Pulmonary artery endothelial cell (primary cell): Measurements from ENCODE around the gene USH1C. TPM values are rescaled to one million over a fixed set of nuclear protein-coding genes. Genes with fewer than 3 reads are reported as not detected.

Experiments used
- DNase-seq: peaks from one replicate; pipeline ENCODE4 v3.0.0-alpha.2; 2011; ENCODE audit warnings: low read depth, low spot score
- total RNA-seq: library from RNA; depleted of rRNA; stranded (reverse); fragments of >200 nt; gene quantifications from 2 replicates; pipeline ENCODE4 v1.2.3, GENCODE V29; 2014

USH1C gene
- total RNA-seq, 1 donor from 2014 or later, result not detected

DNA sequence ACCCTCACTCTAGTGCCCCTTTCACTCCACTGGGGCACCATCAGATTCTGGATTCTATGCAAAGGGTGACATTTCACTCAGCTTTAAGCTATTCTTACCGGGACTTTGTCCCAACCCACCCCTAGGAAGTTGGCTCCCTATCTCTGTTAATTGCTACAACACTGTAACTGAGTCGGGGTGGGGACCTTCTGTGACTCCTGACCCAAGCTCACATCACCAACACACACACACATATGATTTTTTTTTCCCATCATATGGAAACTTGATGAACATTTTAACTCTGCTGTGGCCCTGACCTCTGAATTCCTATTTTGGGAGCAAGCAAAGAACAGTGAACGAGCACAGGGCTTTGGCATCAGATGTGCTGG lies 16.6 kb downstream of the USH1C start:
- no peak for DNase-seq

DNA sequence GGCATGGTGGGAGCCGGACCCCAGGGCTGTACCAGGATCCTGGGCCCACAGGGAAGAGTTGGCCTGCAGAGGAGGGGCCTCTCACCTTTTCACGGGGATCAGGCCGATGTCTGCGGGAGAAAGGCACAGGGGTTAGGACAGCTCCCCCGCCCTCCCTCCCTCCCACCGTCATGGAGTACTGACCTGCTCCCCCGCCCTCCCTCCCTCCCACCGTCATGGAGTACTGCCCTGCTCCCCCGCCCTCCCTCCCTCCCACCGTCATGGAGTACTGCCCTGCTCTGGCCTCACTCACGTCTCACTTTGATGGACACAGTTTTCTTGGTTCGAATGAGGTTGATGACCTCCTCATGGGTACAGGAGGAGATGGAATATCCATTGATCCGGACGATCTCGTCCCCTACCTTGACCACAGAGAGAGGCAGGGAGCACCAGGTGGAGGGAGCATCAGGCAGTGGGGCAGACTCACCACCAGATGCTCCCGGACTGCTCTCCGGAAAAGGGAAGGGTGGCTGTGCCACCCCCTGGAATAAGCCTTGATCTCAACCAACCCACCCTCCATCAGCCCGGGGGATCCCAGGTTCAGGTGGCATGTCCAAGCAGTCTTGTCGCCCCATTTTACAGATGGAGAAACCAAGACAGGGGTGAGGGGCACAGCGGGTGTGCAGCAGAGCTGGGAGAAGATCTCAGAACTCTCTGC lies 17.1 kb downstream of the USH1C start:
- no peak for DNase-seq

DNA sequence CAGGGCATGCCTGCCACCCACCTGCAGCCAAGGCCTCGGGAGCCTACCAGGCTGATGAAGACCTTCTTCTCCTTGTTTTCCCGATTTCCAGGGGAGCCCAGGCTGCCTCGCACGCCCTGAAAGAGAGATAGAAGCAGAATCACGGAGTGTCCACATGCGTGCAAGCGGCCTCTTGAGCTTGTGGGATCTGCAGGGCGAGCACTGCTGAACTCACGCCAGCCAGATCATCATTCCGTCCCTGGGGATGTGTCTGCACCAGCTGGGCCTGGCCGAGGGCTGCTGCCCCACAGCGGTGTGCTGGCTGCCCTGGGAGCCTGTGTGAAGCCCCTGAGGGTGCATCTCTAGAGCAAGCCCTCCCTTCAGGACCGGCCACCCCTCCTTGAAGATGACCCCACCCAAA lies 17.9 kb downstream of the USH1C start:
- DNase-seq, result no peak

DNA sequence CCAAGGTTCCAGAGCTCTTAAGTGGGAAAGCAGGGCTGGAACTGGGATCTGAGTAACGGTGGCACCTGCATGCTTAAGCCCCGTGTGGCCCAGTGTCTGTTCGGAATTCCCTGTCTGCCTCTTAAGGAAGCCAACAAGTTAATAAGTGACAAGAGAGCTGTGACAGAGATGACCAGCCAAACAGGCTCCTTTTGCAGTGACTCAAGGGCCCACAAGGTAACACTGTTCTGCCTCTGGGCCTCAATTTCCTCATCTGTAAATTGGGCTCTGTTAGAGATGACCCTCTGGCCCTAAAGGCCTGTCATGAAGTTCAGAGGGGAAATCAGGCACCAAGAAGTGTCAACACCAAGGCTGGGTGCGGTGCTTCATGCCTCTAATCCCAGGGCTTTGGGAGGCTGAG lies 18.6 kb downstream of the USH1C start:
- no peak for DNase-seq

DNA sequence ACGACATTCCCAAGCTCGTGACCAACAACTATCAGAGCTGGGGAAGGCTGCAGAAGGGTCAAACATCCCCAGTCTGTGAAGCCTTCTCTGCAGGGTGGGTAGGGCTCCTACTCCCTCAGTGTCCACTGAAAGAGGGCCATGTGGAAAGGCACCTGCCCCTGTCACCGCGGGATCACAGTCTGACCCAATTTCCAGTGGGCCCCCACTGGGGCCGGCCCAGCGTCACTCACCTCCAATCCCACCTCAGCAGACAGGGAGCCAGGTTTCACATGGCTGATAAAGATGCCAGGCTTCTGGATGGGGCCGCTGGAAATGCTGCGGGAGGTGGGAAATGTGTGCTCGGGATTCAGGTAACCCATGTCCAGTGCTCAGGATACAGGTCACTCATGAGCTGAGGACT lies 20.0 kb downstream of the USH1C start:
- DNase-seq, result no peak

DNA sequence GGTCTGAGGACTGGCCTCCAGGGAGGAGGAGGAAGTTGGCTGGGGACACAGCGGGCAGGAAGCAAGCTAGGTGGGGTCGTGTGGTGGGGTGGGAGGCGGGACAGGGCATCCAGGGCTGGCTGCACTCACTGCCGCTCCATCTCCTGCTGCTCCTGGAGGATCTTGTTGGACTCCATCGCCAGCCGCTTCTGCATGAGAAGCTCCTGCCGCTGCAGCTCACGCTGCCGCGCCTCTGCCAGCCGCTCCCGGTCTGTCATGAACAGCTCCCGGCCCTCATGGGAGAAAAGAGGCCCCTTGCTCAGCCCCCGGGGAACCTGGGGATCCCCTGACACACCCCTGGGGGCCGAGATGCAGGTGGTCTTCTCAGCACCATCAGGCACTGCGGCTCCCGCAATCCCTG lies 21.6 kb downstream of the USH1C start:
- no peak for DNase-seq

DNA sequence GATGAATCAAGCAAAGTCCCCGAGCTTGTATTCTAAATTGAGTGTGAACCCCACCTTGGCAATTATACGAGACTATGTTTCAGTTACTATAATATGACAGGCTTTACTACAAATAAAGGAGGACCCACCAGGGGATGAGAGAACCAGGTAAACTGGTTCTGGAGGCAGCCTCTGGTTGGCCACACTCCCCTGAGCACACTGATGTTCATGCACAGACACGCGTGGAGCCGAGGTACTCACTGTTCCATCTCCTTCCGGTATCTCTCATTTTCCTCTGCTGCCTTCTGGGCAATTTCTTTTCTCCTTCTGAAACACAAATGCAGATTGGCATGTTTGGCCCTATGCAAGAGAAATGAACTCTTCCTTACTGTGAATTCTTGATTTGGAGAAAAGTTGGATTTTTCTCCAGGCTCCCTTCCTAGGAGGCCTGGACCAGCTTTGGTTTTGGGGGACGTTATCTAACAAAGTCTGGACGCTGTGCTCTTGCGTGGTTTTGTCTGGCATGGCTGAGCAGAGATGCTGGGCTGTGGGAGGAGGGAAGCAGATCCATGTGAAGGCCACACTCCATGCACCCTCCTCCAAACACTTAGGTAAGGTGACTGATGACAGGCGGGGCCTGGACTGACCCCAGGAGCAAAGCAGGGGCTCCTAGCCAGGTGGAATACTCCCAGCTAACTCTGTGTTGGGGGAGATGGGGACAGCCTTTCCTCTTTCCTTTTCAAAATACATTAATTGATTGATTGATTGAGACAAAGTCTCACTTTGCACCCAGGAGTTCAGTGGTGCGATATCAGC lies 22.9 kb downstream of the USH1C start:
- DNase-seq, result no peak

DNA sequence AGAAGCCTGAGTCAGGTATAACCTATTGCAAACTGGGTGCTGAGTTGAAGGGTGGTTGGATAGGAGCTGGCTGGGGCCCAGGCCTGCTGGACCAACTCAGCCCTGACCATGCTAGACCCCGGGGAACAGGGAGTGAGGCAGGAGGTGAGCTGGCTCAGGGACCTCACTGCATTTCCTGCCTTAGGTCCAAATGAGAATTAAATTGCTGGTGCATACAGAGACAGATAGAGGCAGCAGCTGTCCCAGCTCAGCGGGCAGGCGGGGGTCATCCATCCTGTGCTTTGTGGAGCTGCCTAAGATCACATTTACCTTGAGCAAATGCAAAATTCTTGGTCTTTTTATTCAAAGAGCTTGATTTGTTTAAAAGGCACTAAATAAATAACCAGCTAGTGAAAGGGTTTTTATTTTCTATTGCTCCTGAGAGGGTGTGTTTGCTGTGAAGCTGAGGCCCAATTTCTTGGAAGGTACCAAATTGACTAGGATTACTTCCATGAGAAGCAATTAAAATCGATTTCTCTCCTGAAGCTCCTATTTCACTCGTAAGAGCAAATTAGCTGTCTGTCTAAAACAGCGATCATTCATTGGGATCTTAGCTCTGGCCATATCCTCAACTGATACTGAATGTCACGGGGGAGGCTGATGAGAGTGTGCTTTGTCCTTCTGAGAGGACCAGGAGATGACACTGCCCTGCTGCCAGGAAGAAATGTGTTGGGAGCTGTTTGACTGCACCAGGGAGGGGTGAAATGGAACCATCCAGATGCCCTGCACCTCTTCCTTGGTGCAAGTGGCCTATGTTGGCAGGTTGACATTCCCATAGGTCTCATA lies 24.9 kb downstream of the USH1C start:
- no peak for DNase-seq

DNA sequence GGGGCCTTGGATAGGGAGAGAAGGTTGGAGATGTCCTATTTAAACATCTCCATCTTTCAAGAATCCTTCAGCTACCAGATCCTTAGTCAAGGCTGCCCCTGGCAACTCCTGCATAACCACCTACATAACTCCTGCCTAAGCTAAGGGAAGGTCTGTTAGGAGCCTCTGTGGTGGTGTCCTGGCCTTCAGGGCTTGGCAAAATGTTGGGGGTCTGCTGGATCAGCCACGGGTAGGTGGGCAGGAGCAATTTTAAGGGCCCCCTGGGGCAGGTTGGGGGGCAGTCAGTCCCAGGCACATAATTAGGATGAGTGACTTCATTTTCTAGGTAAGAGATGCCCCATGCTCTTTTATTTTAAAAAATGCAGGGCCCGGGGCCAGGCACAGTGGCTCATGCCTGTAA lies 25.9 kb downstream of the USH1C start:
- no peak for DNase-seq

DNA sequence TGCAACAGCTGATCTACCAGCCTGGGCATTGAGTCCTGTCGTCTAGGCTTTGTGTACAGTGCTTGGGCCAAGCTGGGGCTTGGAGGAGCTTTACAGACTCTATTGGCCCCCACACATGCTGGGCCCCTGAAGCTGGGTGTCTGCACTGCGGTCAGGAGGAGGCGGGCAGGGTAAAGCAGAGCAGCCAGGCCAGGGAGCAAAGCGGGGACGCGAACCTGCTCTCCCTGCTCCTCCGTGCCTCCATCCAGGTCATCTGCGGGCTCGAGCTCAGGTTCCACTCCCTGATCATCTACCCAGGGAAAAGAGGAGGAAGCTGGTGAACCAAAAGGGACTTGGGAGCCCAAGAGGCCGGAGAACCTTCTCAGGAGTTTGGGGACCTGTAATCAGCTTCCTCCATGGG lies 27.0 kb downstream of the USH1C start:
- DNase-seq, result no peak

DNA sequence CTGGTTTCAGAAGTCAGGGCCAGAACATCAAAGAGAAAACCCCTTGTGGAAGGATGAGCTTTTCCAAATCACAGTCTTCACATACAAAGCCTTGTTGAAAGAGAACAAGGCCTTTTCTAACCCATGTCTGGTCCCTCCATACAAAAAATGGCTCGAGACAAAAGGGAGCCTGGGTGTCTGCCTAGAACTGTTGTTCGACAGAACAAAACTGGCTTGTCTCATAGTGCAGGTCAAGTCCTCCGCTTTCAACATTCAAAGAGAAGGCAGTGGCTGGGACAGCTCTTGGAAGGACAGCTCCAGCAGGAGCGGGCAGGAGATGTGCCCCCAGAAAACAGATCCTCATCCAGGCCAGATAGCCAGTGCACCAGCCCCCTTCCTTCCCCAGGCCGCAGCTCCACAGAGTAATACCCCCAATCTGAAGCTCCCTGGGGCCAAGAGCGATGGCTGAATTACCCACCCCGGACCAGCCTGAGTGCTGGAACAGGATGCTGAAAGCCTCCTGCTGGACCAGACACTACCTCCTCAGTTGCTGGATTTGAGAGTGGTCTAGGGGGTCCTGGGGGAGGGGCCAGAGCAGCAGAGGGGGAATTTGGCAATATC lies 27.6 kb downstream of the USH1C start:
- DNase-seq, result no peak

DNA sequence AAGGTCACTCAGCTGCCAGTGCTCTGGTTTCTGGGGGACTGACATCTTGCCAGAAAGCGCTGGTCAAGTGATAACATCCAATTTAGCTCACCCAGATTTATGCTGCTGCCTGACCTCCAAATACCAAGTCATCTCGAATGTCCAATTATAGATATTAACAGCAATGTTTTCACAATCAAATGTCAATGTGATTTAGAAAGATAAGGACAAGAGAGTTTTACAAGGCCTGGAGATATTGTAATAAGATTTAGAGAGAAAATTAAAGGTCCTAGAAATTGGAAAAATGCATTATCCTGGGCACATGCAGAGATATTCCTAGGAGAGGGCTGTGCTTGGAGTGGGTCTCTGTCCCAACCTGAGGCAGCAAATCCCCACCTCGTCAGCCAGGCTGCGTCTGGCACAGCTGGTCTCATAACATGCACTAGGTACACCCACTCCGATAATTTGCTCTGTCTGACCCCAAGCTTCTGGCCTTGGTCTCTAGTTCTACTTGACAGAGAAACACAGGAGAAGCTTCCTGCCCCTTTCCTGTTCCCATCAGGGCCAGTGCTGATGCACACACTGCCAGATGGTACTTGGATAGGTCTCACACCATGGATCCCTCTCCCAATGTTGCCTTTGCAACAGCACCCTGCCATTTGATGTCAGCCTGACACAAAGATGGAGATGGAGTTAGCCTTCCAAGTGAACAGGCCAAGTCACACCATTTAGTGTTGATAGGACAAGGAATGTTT lies 28.6 kb downstream of the USH1C start:
- DNase-seq, result no peak

DNA sequence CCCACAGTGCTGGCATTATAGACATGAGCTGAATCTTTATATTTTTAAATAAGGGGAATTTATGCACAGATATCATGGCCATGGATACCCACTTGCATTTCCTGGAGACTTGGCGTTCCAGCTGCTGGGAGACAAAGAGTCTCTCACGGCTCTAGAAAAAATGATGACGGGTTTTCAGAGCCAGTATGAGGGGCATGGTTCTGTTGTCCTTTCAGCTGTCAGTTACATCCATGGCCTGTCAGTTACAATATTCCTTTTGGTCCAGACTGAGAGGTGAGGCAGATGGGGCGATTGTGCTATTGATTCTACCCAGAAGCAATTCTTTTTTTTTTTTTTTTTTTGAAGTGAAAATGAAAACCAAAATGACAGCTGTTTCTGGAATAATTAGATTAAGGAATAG lies 29.7 kb downstream of the USH1C start:
- DNase-seq, result no peak

DNA sequence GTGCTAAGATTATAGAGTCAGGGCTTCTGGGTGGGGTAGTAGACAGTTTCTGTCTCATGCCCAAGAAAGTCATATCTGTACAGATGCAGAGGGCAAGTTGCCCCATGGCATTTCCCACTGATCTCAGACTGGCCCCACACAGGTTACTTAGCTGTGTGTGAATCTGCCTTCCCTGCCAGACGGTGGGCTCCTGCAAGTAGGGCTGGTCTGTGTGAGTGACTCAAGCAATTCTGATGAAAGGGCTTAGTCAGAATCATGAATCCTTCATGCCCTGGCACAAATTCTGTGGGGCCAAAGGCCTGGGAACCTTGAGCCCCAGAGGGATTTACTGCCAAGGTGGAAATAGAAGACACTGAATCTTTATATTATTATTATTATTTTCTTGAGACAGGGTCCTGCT lies 30.4 kb downstream of the USH1C start:
- DNase-seq, result no peak

DNA sequence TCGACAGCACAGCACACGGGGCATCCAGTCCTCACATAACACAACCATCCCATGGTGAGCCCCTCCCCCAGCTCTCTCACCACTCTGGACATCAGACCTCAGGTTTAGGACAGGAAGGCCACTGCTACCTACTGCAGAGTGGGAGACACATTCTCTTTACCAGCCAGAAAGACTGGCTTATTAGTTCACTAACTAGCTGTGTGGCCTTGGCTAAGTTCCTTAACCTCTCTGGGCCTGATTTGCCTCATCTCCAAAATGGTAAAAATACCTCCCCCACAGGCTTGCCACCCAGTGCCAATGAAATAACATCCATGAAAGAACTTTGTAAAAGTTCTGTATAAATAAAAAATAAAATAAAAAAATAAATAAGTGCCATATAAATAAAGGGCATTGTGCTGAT lies 32.1 kb downstream of the USH1C start:
- DNase-seq, result no peak

DNA sequence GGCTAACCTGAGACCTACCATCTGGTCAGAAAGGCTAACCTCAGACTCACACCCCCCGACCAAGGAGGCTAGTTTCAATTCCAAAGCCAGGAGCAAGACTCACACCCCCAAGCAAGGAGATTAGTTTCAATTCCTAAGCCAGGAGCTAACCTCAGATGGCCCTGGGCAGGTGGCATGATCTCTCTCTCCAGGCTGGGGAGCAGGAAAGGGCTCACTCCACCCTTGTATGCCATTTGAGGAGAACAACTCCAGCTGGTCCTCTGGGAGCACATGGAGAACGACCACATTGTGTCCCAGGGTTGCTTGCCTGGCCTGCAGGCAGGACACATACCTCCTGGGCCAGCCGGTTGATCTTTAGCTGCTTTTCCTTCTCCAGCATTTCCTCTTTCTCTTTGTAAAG lies 32.6 kb downstream of the USH1C start:
- no peak for DNase-seq

DNA sequence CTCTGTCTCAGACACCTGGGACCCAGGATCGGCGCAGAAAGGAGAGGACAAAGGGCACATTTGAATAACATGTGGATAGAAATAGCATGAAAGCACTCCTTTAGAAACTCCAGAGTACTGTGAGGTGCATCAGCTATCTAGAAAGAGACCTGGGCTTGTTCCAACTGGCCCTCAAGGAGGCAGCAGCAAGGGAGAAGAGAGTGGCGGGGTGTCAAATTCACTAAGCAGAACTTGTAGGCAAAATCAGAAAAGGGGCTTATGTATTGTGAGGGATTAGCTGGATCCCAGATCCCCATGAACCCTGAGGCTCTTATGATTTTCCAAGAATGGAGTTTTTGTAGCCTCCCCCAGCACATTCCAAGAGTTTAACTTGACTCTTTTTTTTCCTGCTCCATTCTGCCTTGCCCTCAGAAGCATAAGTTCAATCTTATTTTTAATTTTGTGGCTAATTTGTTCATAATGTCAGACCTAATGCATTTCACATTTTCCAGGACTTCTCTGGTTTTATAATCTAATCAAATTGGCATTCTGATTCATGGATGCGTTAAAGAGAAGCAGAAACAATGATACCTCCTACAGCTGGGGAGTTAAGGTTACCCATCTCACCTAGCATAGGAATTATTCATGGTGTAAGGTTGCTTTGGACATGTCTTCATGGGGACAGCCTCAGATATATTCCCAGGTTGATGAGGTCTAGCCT lies 33.6 kb downstream of the USH1C start:
- DNase-seq, result no peak

DNA sequence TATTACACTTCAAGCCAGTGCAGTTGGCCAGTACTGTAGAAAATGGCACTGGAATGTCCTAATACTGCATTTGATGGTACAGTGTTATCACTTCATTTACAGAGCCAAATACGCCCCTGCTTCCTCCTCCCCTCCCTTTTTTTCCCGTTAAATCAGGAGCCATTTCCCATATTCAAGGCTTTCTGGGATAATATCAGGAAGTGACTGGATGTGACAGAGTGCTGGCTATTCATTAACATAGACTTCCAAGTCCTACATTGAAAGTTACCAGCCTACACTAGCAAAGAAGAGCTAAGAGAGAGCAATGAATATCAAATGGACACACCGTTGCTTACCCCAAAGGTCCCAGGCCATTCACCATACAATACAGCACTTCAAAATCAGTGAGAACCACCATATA lies 35.4 kb downstream of the USH1C start:
- no peak for DNase-seq

DNA sequence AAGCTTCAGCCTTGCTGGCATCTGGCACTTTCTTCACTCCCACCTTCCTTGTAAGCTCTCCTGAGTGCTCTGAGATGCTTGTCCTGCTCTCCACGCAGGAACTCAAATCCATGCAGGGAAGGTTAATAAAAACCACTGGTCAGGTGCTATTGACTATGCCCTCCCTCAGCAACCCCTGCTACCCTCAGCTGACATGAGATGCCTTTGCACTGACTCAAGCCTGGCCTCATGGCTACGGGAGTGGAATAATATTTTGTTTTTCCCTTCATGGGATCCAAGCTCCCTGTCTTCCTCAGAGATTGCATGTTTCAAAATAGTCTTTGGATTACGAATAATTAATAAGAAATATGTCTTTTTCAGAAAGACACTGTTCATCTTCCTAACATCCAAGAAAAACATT lies 35.9 kb downstream of the USH1C start:
- no peak for DNase-seq

DNA sequence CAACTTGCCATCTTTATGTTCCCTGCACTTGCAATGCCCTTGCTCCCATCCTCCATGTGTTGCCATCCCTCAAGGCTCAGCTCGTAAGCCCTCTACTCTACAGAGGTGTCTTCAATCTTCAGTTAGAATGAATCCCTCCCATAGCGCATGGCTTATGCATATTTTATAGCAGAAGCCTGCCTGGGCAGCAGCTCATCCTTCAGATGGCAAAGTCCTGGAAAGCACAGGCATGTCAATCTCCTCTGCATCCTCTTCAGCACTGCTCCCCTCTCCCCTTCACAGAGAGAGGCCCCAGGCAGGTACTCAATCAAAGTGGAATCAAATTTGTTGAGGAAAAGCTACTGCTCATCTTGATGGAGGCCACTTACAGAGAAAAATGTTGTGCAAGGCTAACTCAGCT lies 36.4 kb downstream of the USH1C start:
- no peak for DNase-seq

DNA sequence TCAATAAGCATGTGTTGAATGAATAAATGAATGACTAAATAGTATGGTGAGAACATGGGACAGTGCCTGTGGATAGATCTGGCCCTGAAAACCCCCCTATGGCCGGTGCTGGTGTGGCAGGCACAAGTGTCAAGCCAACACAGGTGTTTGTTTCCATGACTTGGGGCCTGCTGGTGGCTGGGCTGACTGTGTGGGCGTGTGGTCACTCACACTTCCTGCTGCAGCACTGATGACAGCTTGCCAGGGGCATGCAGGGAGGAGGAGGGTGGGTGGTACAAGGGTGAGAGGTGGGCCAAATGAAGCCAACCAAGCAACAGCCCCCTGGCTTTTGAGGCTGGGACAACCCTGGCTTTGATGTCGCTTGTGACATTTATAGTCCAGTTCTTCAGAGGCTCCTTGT lies 37.3 kb downstream of the USH1C start:
- DNase-seq, result no peak
